GM12874 (cell line): ENCODE data around the gene CTNND2.

Experiments used
- CTCF ChIP-seq: IDR thresholded peaks from 2 replicates; pipeline ENCODE4 v1.5.1; 2011; ENCODE audit warnings: low read depth, mild to moderate bottlenecking, control low read depth, low read length, moderate library complexity; ENCODE audit not compliant: insufficient read depth

Gene CTNND2

GRCh38 chr5:10982626-10983025, 921.6 kb downstream of the CTNND2 start:
- TF ChIP-seq CTCF, result no peak

GRCh38 chr5:10981932-10982331, 922.3 kb downstream of the CTNND2 start:
- TF ChIP-seq CTCF, result no peak

- no peak for TF ChIP-seq CTCF
These were observed 927.2 kb downstream of the CTNND2 start for GRCh38 chr5:10977011-10977410.

DNA sequence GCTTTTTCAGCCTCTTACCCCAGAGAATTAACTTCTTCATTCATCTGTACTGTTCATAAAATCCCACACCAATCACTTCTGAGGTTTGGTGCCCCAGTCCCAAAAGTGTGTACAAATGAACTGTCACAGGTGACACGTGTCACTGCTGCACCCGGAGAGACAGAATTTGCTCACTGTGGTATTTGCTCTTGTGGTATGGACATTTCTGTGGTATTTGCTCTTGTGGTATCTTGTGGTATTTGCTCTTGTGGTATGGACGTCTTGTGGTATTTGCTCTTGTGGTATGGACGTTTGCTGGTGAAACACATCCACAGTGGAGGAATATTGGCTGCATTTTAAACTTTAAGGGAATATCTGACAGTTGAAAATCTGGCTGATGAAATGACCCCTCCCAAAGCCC, 928.3 kb downstream of the CTNND2 start:
- no peak for TF ChIP-seq CTCF

DNA sequence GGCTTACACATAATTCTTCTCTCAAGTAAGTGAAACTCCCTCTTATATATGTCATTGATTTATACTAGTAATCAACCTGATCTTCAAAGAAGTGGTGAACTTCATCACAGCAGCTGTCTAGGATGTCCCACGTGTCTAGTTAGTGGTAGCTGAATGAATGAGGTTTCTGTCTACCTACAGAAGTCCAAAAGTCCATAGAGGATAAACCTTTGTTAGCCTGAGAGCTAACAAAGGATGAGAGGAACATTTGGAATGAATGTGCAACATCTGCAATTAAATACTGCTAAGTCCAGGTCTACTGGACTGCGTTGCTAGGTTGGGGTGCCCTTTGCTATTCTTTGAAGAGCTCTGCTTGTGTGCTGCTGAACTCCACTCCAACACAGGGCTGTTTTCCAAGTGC, 929.4 kb downstream of the CTNND2 start:
- no peak for TF ChIP-seq CTCF

- TF ChIP-seq CTCF, result no peak
These were observed 930.9 kb downstream of the CTNND2 start for GRCh38 chr5:10973316-10973715.

GRCh38 chr5:10969684-10970180, 934.5 kb downstream of the CTNND2 start:
- TF ChIP-seq CTCF, result no peak

DNA sequence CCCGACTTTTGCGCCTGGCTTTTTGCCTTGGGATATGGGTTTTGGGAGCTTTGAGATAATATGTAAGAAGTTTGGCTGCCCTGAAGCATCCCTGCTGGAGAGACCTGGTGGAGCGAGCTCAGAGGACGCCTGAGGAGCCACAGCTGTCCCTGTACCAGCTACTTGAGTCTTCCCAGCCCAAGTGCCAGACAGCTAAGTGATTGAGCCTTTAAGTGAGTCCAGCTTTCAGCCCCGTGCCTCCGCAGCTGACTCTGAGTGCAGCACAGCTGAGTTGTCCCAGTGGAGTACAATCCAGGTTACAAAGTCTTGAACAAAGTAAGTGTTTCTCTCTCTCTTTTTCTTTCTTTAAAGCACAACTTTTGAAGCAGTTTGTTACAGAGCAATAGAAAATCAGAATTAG, 939.4 kb downstream of the CTNND2 start:
- TF ChIP-seq CTCF, result no peak
